ENCODE measurements around the gene AP2B1.

Gene AP2B1

DNA sequence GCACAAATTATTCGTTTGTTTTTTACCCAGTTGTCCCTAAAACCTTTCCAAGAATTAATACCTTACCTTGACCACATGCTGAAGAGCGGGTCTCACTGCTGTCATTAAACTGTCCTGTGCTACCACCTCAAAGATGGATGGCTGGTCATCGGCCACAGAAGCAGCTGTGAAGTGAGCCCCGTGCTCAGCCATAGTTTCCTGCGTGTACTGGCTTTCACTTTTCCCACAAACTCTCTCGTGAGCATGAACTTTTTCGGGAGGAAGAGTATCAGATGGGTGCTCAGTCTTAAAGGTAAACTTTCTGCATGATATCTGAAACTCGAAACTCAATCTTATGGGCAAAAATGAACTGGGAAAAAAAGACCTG is 9.3 kb upstream of the AP2B1 start:
- Histone ChIP-seq H3K4me3 (ENCODE audit: low read depth, low read length) (peak overlapping the region; percentile 88), H3K27me3 (ENCODE audit: insufficient read depth, low read depth, severe bottlenecking) (no peaks in the 10 kb centered on the region), H3K36me3 (peaks cover 11% of the 10 kb centered on the region), H3K27ac (peak overlapping the region; percentile 92; the same call in 1 of the 2 replicates), H3K9me3 (ENCODE audit: severe bottlenecking) (no peaks in the 10 kb centered on the region)
- TF ChIP-seq, protein P1, sequence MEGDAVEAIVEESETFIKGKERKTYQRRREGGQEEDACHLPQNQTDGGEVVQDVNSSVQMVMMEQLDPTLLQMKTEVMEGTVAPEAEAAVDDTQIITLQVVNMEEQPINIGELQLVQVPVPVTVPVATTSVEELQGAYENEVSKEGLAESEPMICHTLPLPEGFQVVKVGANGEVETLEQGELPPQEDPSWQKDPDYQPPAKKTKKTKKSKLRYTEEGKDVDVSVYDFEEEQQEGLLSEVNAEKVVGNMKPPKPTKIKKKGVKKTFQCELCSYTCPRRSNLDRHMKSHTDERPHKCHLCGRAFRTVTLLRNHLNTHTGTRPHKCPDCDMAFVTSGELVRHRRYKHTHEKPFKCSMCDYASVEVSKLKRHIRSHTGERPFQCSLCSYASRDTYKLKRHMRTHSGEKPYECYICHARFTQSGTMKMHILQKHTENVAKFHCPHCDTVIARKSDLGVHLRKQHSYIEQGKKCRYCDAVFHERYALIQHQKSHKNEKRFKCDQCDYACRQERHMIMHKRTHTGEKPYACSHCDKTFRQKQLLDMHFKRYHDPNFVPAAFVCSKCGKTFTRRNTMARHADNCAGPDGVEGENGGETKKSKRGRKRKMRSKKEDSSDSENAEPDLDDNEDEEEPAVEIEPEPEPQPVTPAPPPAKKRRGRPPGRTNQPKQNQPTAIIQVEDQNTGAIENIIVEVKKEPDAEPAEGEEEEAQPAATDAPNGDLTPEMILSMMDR (IDR thresholded peaks at IDR 0.05; ENCODE audit: low read depth, low read length): no peak
- DNase-seq: no peak

DNA sequence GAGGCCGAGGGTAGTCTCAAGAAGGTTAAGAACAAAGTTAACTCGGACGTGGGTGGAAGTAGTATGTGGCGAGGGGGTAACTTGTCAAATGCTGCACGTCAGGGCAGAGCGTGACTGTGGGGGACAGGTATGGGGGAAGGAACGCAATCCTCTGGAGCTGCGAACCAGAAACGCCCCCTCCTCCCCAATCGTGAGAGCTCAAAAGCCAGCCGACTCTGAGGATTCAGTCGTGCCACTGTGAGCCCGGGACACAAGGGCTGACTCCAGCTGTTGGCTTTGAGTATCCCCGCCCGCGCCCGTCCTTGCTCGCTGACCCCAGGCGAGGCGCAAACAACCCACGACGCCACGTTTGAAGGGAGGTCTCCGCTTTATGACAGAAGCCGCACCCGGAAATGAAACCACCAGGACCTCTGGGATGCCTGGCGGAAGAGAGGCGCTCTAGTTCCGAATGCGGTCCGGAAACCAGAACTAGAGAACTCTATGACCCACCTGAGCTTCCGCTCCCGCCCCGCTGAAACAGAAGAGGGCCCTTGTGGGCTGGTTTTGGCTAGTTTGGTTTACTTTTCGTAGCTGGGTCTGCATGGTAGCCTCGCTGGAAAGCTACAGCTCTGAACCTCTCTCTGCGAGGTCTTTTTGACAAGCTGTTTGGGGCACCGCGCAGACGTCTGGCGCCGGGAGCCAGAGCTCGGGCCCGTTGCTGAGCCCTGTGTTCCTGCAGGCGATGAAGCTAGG is 8.8 kb upstream of the AP2B1 start, which contains the start of gene PEX12:
Gene PEX12 (minus strand): TSS at position 375 of the 732 bp plus-strand sequence. CDS start 550 bp downstream, outside the sequence.
- H3K4me3 ChIP-seq (ENCODE audit: low read depth, low read length): peak within 1 kb of the TSS; percentile 88
- no peaks in the 10 kb centered on the region for H3K9me3 ChIP-seq (ENCODE audit: severe bottlenecking)
- peaks cover 11% of the 10 kb centered on the region for H3K36me3 ChIP-seq
- H3K27ac ChIP-seq: peak within 1 kb of the TSS; percentile 92
- TF ChIP-seq, protein P1 (IDR thresholded peaks at IDR 0.05; ENCODE audit: low read depth, low read length): 0 out of 2 replicates have a peak, but pooled peaks have one; percentile 0
- H3K27me3 ChIP-seq (ENCODE audit: insufficient read depth, low read depth, severe bottlenecking): no peaks in the 10 kb centered on the region
- DNase-seq: peak; percentile 93

DNA sequence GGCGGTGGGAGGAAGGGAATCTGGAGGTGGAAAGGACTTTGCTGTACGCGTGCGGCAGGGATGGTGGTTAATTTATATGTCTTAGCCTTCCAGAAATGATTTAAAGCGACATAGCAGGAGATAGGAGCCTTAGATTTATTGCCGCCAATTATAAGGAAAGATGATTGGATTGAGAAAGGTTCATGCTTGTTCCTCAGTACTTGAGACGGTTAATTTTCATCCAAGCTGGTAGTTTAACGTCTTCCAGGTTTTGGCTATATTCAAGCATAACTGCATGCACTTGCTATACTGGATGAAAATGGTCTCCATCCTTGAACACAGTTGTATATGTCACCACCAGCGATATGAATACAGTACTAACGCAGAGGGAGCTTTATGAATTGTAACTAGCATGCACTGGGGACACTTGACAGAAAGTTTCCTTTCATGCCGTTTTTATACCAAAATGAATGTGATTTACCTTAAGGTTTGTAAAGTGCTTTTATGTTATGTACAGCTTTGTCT is 8.1 kb upstream of the AP2B1 start:
- Histone ChIP-seq H3K27ac (peak overlapping the region; percentile 92), H3K9me3 (ENCODE audit: severe bottlenecking) (no peaks in the 10 kb centered on the region), H3K4me3 (ENCODE audit: low read depth, low read length) (peak overlapping the region; percentile 88), H3K27me3 (ENCODE audit: insufficient read depth, low read depth, severe bottlenecking) (no peaks in the 10 kb centered on the region), H3K36me3 (peaks cover 6% of the 10 kb centered on the region)
- TF ChIP-seq, protein P1 (IDR thresholded peaks at IDR 0.05; ENCODE audit: low read depth, low read length): no peak
- no peak for DNase-seq

DNA sequence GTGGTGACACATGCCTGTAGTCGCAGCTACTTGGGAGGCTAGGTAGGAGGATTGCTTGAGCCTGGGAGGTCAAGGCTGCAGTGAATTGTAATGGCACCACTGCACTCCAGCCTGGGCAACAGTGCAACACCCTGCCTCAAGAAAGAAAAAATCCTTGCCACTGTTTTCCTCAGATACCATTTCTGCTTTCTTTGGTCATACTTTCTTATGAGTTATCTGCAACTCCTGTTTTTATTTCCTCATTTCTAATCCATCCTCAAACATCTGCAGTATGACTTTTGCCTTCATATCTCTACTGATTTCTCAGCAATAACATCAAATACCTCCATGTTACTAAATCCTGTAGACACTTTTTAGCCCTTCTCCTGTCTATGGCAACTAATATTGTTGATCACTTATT is 3.1 kb upstream of the AP2B1 start:
- H3K27me3 ChIP-seq (ENCODE audit: insufficient read depth, low read depth, severe bottlenecking): no peaks in the 10 kb centered on the region
- peaks cover 5% of the 10 kb centered on the region for H3K36me3 ChIP-seq
- H3K9me3 ChIP-seq (ENCODE audit: severe bottlenecking): no peaks in the 10 kb centered on the region
- TF ChIP-seq, protein P1 (IDR thresholded peaks at IDR 0.05; ENCODE audit: low read depth, low read length): no peak
- no peak overlapping the region for H3K4me3 ChIP-seq (ENCODE audit: low read depth, low read length)
- no peak for DNase-seq
- no peak overlapping the region for H3K27ac ChIP-seq

DNA sequence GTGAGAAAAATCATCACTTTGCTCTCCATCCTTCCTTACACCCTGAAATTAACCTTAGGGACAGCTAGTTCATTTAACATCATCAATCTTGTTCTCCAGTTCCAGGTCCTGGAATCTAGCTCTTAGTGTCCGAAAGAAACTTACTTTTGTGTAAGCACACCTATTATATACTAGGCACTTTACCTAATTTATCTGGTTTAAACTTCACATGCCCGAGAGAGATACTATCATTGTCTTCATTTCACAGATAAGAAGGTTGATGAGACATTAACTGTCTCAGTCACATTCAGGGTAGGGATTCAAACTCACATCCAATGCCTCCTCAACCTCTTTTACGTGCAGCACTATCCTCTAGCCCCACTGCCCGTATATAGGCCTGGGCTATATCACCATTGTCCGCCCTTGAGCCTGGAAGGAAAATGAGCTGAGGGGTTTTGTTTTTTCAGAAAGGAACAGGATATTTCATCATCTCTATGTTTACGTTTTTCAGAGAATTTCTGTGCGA is 501 bp upstream of the AP2B1 start:
- no peak for DNase-seq
- peak overlapping the region; percentile 81 for H3K4me3 ChIP-seq (ENCODE audit: low read depth, low read length)
- TF ChIP-seq, protein P1 (IDR thresholded peaks at IDR 0.05; ENCODE audit: low read depth, low read length): no peak
- H3K36me3 ChIP-seq: peaks cover 7% of the 10 kb centered on the region
- H3K9me3 ChIP-seq (ENCODE audit: severe bottlenecking): no peaks in the 10 kb centered on the region
- H3K27ac ChIP-seq: peak overlapping the region; percentile 88
- H3K27me3 ChIP-seq (ENCODE audit: insufficient read depth, low read depth, severe bottlenecking): no peaks in the 10 kb centered on the region

Data from WERI-Rb-1 (cell line).